Myocyte (in vitro differentiated cells): ENCODE data around the gene FAM217A. TPM values are rescaled to one million over a fixed set of nuclear protein-coding genes. Genes with fewer than 3 reads are reported as not detected.
"Not testable (repeated sequence)": the region's sequence is repeated elsewhere in the genome, so short reads cannot be mapped to it uniquely, and the experiment has no call there.

ENCODE experiments used
- DNase-seq: peaks from one replicate; pipeline ENCODE4 v3.0.0-alpha.2; 2012; ENCODE audit warnings: low read depth
- polyA plus RNA-seq: library from polyadenylated mRNA; unstranded; fragments of >200 nt; gene quantifications from one replicate; pipeline ENCODE4 v1.2.1, GENCODE V29; 2012; ENCODE audit warnings: missing spikeins
- total RNA-seq: library from RNA; depleted of rRNA; stranded (reverse); fragments of >200 nt; gene quantifications from 2 replicates; pipeline ENCODE4 v1.2.3, GENCODE V29; 2014

FAM217A gene, protein sequence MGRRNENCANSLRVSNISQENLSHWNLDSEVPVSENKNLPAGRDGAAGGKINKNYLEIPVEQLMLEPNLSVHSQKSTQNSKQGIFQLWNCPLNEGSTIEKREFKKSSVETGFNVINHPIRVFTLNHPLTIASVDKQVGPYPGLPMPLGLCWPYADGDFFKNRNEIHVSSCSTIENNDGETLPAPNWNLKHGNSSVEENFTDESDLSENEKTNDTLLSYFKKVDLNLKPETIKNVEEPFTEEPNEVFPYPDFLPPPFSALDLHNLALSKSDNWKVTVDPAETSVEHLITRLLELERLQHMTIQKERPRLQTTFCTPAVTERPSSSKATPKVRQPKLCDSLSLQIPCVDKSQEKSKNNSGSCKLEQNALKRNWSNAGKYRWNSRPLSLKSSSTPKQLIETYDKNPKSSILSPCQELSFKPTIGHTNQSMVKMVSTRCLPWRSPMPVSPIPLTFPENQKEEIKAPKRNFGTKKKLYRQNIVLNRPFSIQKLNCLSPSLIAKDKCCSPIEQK
- total RNA-seq = not detected in 2 replicates
- polyA plus RNA-seq = not detected

- DNase-seq = no peak
Observed at GRCh38 chr6:4078691-4079471, at the start of gene FAM217A. Gene FAM217A (minus strand): TSS chr6:4079137. CDS start chr6:4077414, 1,723 bp downstream.

GRCh38 chr6:4128072-4128471, 49.1 kb upstream of the FAM217A start:
- DNase-seq = no peak

DNA sequence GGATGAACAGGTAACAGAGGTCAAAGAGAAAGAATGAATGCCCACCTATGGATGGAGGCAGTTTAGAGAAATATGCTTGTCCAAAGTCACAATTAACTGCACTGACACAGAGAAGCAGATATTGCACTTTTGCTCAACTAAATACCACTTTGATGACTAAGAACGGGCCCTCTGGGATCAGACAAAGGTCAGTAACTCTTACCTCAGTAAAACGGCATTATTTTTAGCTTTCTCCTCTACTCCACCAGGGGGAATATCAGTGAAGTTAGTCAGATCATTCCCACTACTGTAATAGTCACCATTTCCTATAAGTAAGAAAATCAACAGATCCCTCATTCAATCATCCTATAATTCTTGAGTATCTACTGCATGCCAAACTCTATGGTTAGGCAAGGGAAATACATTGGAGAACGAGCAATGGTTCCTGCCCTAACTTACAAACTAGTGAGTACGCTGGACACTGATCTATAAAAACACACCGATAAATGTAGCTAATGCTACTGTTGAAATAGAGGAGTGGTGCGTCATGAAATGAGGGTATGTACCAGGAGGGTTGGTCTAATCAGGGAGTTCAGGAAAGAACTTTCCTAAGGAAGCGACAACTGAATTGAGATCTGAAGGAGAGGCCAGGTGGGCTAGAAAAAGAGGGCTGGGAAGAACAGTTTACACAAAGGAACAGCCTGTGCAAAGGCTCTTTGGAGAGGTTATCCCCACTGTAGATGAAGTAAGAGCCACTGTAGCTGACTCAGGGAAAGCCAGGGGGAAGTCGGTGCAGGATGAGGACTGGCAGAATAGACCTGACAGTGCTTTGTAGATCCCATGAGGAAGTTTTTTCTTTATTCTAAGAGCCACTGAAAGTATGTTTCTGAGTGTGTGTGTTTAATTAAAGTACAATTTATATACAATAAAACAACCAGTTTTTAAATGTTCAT, 47.3 kb upstream of the FAM217A start:
- DNase-seq = peak; percentile 24

GRCh38 chr6:4125500-4125899, 46.6 kb upstream of the FAM217A start:
- DNase-seq = no peak

- DNase-seq = no peak
Observed at GRCh38 chr6:4124351-4124750, 45.4 kb upstream of the FAM217A start.

- no peak for DNase-seq
Observed at GRCh38 chr6:4115741-4116140, 36.8 kb upstream of the FAM217A start.

DNA sequence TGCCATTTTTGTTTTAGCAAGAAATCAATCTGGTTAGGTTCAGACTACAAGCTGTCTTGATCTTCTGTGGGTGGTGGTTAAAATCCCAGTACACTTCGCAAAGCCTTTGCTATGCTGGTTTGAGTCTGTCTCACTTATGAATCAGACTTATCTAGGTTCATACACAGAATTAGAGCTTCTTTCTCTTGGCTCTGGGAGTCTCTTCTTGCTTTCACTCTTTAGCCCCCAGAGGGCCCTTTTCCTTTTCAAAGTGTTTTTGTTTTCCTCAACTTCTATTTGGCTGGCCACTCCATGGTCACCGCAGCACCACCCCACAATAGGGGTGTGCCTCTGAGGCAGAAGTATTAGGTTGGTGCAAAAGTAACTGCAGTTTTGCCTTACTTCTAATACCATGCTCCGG, 35.2 kb upstream of the FAM217A start:
- no peak for DNase-seq

DNA sequence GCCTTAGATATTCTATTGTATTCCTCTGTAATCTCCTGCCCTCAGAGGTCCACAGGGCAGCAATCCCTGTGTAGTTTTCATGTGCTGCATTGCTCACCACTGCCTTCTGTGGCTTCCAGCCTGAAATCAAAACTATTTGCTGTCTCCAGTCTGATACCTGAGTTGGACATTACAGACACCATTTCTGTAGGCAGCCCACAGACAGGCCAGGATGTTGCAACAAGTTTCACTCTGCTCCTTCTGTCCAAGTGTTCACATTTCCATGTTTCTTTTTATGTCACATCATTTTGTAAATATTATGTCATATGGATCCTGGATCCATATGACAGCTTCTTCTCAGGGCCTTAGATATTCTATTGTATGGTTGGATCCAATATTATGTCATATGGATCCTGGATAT, 34.7 kb upstream of the FAM217A start:
- DNase-seq = no peak

DNA sequence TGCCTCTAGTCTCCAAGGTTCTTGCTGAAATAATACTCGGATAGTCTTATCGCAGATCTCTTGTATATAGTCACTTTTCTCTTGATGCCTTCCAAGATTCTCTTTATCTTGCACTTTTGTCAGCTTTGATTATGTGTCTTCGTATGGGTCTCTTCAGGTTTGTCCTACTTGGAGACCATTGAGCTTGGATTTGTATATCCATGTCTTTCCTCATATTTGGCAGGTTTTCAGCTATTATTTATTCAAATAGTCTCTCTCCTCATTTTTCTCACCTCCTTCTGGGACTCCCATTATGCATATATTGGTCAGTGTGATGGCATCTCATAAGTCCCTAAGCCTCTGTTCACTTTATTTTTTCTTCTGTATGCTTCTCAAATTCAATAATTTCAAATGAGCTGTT, 33.4 kb upstream of the FAM217A start:
- no peak for DNase-seq

DNA sequence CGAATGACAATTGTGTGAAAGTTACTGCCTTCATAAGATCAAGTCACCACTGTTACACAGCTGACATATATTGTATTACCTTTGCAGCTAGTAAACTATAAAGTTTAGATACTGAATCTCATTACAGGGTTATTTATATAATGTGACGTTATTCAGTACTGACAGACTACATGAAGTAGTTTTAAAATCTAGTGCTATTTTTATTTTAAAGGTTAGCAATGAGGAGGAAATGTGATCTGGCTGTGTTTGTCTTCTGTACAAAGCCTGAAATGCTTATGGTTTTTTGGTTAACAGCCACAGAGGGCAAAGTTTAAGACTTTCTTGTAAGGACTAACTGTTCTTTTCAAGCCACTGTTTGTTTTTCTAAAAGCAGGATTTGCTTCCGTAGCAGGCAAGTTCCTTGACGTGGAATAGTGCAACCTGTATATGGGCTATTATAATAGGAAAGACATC, 30.5 kb upstream of the FAM217A start:
- DNase-seq = peak; percentile 60

DNA sequence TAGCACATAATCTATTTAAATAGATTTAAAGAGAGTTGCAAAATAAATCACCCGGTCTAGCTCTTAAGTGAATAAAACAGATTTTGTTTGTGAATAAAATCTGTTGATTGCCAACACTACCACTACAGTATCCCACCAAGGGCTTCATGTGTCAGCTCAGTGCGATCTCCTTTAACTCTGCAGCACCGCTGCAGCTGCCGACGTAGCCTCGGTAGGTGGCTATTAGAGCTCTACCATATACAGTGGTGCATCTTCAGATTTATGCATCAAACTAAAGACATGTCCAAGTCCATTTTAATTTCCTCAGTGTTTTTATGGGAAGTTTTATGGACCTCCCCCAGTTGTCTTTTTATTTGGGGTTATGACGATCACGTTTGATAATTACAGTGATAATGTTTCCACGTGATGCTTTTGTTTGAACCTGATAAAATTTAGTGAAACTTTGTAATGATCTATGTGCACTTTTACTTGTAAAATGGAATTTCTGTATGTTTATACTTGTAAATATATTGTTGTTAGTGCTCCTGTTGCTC, 29.7 kb upstream of the FAM217A start:
- no peak for DNase-seq

- DNase-seq = no peak
Observed at GRCh38 chr6:4107873-4108272, 28.9 kb upstream of the FAM217A start.

GRCh38 chr6:4105980-4106536, 27.1 kb upstream of the FAM217A start:
- DNase-seq = no peak

- DNase-seq = no peak
Observed at GRCh38 chr6:4103929-4104328, 25.0 kb upstream of the FAM217A start.

GRCh38 chr6:4102687-4103244, 23.8 kb upstream of the FAM217A start:
- no peak for DNase-seq

DNA sequence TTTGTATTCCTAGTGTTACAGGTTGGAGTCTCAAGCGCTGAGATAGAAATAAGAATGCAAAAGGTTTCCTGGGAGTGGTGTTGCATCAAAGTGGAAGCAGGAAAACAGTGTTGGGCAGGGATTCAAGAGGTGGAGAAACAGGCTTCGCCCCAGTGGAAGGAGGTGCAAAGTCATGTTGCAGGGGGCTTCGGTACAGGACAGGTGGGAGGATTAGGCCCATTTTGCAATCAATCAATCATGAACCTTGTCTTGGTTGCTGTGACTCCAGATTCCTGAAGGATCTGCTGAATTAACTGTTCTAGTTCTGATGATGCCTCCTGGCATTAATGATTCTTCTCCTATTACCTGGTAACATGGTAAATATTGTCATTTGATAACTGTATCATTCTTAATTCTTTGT, 22.4 kb upstream of the FAM217A start:
- DNase-seq = no peak

- DNase-seq = no peak
Observed at GRCh38 chr6:4100655-4101054, 21.7 kb upstream of the FAM217A start.

GRCh38 chr6:4093288-4093687, 14.4 kb upstream of the FAM217A start:
- DNase-seq = no peak

DNA sequence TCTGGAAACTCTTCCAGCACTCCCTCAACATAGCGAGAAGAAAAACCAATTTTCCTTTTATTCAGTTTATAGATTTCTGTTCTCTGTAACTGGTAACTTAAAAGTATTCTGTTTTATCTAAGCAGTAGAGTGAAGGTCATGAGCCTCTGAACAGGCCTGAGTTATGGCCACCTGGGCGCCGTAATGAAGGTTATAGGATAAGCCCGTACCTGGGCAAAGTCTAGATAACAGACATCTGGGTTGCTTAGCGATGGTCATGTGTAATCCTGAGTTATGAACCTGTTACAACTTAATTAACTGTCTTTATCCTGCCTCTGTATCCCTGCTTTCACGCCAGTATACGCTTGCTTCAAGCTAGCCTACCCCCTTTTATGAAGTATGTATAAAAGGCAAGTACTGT, 13.0 kb upstream of the FAM217A start:
- DNase-seq = no peak

DNA sequence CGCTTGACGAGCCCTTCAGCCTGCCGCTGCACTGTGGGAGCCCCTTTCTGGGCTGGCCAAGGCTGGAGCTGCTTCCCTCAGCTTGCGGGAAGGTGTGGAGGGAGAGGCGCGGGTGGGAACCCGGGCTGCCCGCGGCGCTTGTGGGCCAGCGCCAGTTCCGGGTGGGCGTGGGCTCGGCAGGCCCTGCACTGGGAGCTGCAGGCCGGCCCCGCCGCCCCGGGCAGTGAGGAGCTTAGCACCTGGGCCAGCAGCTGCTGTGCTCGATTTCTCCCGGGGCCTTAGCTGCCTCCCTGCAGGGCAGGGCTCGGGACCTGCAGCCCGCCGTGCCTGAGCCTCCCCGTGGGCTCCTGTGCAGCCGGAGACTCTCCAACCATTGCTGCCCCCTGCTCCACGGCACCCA, 11.1 kb upstream of the FAM217A start:
- not testable (repeated sequence) for DNase-seq
